Caco-2 (cell line): ENCODE results near the gene TRIML2. TPM values are rescaled to one million over a fixed set of nuclear protein-coding genes. Genes with fewer than 3 reads are reported as not detected.

Experiments
- BruUV-seq: library from RNA; stranded (reverse); fragments of 400-500 nt; replicated peaks from 2 replicates; lab custom pipeline; 2021; lab: Mats Ljungman, UMichigan
- CTCF ChIA-PET: fragments of 300-600 bp; sonication (Branson Sonifier 250); formaldehyde crosslinking; loops from one replicate; lab custom pipeline; 2022; ENCODE audit warnings: antibody characterized with exemption; lab: Charles Lee
- POLR2A ChIA-PET: fragments of 300-600 bp; sonication (Branson Sonifier 250); formaldehyde crosslinking; loops from one replicate; lab custom pipeline; 2022; ENCODE audit warnings: antibody characterized with exemption; lab: Charles Lee
- DNase-seq, 2 experiments: peaks; one replicate each; pipeline versions ENCODE4 v3.0.0 to v3.0.0-alpha.2; 2020 to 2022
- H3K27me3 ChIP-seq: replicated peaks from 2 replicates; pipeline ENCODE4 v1.6.0; 2011; ENCODE audit warnings: low read length; ENCODE audit not compliant: control insufficient read depth, insufficient read depth
- H3K36me3 ChIP-seq: 2 replicates; pipeline ENCODE4 v1.5.1; 2011; ENCODE audit warnings: low read length; ENCODE audit not compliant: control insufficient read depth, insufficient read depth
- H3K4me1 ChIP-seq: fragments of 250-450 bp; sonication (Bioruptor Pico); 2 replicates; pipeline ENCODE4 v1.5.1; 2020; ENCODE audit warnings: mild to moderate bottlenecking
- H3K4me3 ChIP-seq: 2 replicates; pipeline ENCODE4 v1.5.1; 2011; ENCODE audit warnings: low read depth, mild to moderate bottlenecking, control low read depth, low read length
- H3K9me3 ChIP-seq: fragments of 250-450 bp; sonication (Bioruptor Pico); 2 replicates; pipeline ENCODE4 v1.5.1; 2020; ENCODE audit warnings: mild to moderate bottlenecking, moderate library complexity
- H3K27ac Mint-ChIP-seq: one replicate; pipeline ENCODE4 v1.8.0; 2022; ENCODE audit warnings: mixed read lengths; ENCODE audit not compliant: unreplicated experiment
- H3K27me3 Mint-ChIP-seq: one replicate; pipeline ENCODE4 v1.8.0; 2022; ENCODE audit warnings: mixed read lengths; ENCODE audit not compliant: insufficient read depth, unreplicated experiment
- H3K36me3 Mint-ChIP-seq: one replicate; pipeline ENCODE4 v1.8.0; 2022; ENCODE audit warnings: mild to moderate bottlenecking, mixed read lengths; ENCODE audit not compliant: insufficient read depth, unreplicated experiment
- H3K4me1 Mint-ChIP-seq: one replicate; pipeline ENCODE4 v1.8.0; 2022; ENCODE audit warnings: low read depth, mixed read lengths; ENCODE audit not compliant: unreplicated experiment
- H3K4me3 Mint-ChIP-seq: one replicate; pipeline ENCODE4 v1.8.0; 2022; ENCODE audit warnings: mild to moderate bottlenecking, moderate library complexity, mixed read lengths; ENCODE audit not compliant: unreplicated experiment
- H3K9me3 Mint-ChIP-seq: one replicate; pipeline ENCODE4 v1.8.0; 2022; ENCODE audit warnings: mixed read lengths; ENCODE audit not compliant: unreplicated experiment
- CTCF ChIP-seq, 2 experiments: fragments of 200-600 bp in 1 of 2; IDR thresholded peaks; 1 replicate in 1 of 2; 2 replicates in 1 of 2; pipeline versions ENCODE4 v1.5.1 to v1.8.0; 2011 to 2022; ENCODE audit warnings: antibody characterized with exemption in 1 of 2, control low read depth in 1 of 2, inconsistent platforms in 1 of 2, low read depth in 1 of 2, low read length in 1 of 2, mild to moderate bottlenecking in 1 of 2, moderate library complexity in 1 of 2; ENCODE audit not compliant: insufficient read depth in 1 of 2, severe bottlenecking in 1 of 2, unreplicated experiment in 1 of 2
- intact Hi-C: fragments of 100-400 bp; cut with micrococcal nuclease; formaldehyde crosslinking; loops from one replicate; pipeline ENCODE4 v1.10.0; 2022; ENCODE audit not compliant: unreplicated experiment
- total RNA-seq: library from RNA; stranded (reverse); gene quantifications from 2 replicates; pipeline ENCODE4 v1.2.3, GENCODE V29; 2022

TRIML2 gene
- total RNA-seq, 1 experiment from 2014 or later, result 2.2 TPM

GRCh38 chr4:188041721-188042120 lies 67.7 kb downstream of the TRIML2 start:
- TF ChIP-seq CTCF (IDR thresholded peaks at IDR 0.05; ENCODE audit: insufficient read depth in 1 of 2, low read depth in 1 of 2, low read length in 1 of 2, severe bottlenecking in 1 of 2, unreplicated experiment in 1 of 2), result no peak
- Histone ChIP-seq H3K36me3 (no peaks in the 10 kb centered on the region), H3K9me3 (no peaks in the 10 kb centered on the region), H3K27me3 (no peaks in the 10 kb centered on the region), H3K4me1 (no peaks in the 10 kb centered on the region), H3K4me3 (no peak overlapping the region)
- no peak overlapping the region for H3K4me3 Mint-ChIP-seq
- no peaks in the 10 kb centered on the region for H3K4me1 Mint-ChIP-seq
- ChIA-PET POLR2A (no interaction called here), CTCF (no interaction called here)
- H3K36me3 Mint-ChIP-seq, result no peaks in the 10 kb centered on the region
- peak overlapping the region; percentile 16 for H3K27ac Mint-ChIP-seq
- no peaks in the 10 kb centered on the region for H3K9me3 Mint-ChIP-seq
- H3K27me3 Mint-ChIP-seq, result no peaks in the 10 kb centered on the region
- no TSS peak for BruUV-seq
- intact Hi-C loops, result no loop called here
- DNase-seq, result no peak

Other genes starting within 250 kb of the TRIML2 start
- 0.34 and 1.2 TPM in 2 replicates for gene ZFP42, start 113.8 kb downstream of the TRIML2 start, total RNA-seq
- gene TRIML1, start 29.8 kb upstream of the TRIML2 start, total RNA-seq, result not detected in 2 replicates